ENCODE measurements around the gene SEMA3A. TPM values are rescaled to one million over a fixed set of nuclear protein-coding genes. Genes with fewer than 3 reads are reported as not detected.

SEMA3A gene
- total RNA-seq, 1 donor from 2014 or later = 134 TPM

DNA sequence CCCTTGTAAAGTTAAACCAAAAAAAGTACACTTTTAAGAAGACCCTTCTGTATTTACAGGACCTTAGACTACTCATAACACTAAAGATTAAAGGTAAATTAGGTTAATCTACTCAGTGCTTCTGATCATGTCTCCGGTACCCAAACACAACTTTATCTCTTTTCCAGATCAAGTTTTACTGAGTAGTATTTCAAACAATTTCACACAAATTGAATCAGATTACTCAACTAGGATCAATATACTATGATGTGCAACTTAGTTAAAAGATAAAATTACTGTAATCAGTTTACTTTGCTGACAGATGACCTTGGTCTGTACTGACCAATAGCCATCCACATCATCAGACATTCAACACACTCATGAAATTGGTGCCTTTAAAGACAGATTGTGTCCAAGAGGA, 191.4 kb downstream of the SEMA3A start:
- no peaks in the 10 kb centered on the region for H4K20me1 ChIP-seq (ENCODE audit: low read depth)
- Mint-ChIP-seq H3K27ac (no peak overlapping the region), H3K36me3 (peaks cover 24% of the 10 kb centered on the region), H3K4me1 (no peaks in the 10 kb centered on the region), H3K9me3 (no peaks in the 10 kb centered on the region), H3K27me3 (ENCODE audit: insufficient read depth, low read depth) (peaks cover 2% of the 10 kb centered on the region), H3K4me3 (no peak overlapping the region)
- no peaks in the 10 kb centered on the region for H3F3A ChIP-seq (ENCODE audit: low read depth)
- H3K4me2 ChIP-seq = no peak overlapping the region
- no peak overlapping the region for H3K9ac ChIP-seq
- H3K9me3 ChIP-seq (ENCODE audit: low read depth) = no peaks in the 10 kb centered on the region
- no peaks in the 10 kb centered on the region for H3K27me3 ChIP-seq
- no peak overlapping the region for H3K27ac ChIP-seq
- no peaks in the 10 kb centered on the region for H3K79me2 ChIP-seq (ENCODE audit: low read depth)
- TF ChIP-seq EZH2phosphoT487 (IDR thresholded peaks at IDR 0.05) (no peak), EZH2 (IDR thresholded peaks at IDR 0.05) (no peak)
- TF ChIP-seq, protein P1, sequence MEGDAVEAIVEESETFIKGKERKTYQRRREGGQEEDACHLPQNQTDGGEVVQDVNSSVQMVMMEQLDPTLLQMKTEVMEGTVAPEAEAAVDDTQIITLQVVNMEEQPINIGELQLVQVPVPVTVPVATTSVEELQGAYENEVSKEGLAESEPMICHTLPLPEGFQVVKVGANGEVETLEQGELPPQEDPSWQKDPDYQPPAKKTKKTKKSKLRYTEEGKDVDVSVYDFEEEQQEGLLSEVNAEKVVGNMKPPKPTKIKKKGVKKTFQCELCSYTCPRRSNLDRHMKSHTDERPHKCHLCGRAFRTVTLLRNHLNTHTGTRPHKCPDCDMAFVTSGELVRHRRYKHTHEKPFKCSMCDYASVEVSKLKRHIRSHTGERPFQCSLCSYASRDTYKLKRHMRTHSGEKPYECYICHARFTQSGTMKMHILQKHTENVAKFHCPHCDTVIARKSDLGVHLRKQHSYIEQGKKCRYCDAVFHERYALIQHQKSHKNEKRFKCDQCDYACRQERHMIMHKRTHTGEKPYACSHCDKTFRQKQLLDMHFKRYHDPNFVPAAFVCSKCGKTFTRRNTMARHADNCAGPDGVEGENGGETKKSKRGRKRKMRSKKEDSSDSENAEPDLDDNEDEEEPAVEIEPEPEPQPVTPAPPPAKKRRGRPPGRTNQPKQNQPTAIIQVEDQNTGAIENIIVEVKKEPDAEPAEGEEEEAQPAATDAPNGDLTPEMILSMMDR (IDR thresholded peaks at IDR 0.05) = no peak
- no peak overlapping the region for H2AFZ ChIP-seq (replicated peaks)
- H3K4me1 ChIP-seq = no peaks in the 10 kb centered on the region
- H3K4me3 ChIP-seq = no peak overlapping the region
- peaks cover 12% of the 10 kb centered on the region for H3K36me3 ChIP-seq
- DNase-seq (ENCODE audit: low spot score) = no peak

DNA sequence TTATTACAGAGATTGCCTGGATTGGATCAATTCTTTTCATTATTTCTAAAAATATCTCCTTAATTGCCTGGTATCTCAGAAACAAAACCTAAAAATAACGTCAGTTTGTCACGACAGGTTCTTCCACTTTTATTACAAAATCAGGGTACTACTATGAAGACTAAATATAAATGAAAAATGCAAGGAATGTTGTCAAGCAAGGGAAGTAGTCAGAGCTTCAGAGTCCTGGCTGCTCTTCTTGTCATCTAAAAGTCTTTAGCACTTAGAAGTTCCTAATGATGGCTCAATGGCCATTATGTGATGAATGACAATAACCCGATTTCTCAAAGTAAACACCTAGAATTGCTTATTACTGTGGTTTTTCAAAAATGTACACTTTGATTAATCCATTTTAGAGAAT, 192.2 kb downstream of the SEMA3A start:
- DNase-seq (ENCODE audit: low spot score) = no peak

DNA sequence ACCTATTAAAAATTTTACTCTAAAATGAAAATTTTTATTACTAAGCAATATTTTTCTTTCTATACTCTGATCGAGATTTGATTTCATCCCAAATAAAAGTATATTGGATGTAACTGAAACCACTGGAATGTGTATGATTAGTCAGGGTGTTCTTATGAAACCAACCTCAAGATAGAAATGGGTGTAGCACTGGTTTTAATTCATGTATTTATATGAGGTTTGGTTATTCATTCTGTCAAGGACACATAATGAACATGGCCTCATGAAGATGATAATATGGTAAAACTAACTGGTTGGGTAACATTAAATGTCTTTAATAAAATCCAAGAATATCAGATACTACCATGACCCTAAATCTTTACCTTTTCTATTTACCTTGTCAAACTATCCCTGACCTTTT, 197.7 kb downstream of the SEMA3A start:
- Histone ChIP-seq H3K4me1 (no peaks in the 10 kb centered on the region), H2AFZ (replicated peaks) (no peak overlapping the region), H3K27ac (no peak overlapping the region), H3K9ac (no peak overlapping the region), H3K4me2 (no peak overlapping the region), H3K4me3 (no peak overlapping the region), H4K20me1 (ENCODE audit: low read depth) (no peaks in the 10 kb centered on the region), H3K9me3 (ENCODE audit: low read depth) (no peaks in the 10 kb centered on the region), H3K27me3 (no peaks in the 10 kb centered on the region), H3F3A (ENCODE audit: low read depth) (no peaks in the 10 kb centered on the region), H3K36me3 (peaks cover 15% of the 10 kb centered on the region), H3K79me2 (ENCODE audit: low read depth) (no peaks in the 10 kb centered on the region)
- H3K4me1 Mint-ChIP-seq = no peaks in the 10 kb centered on the region
- H3K4me3 Mint-ChIP-seq = no peak overlapping the region
- H3K9me3 Mint-ChIP-seq = peaks cover 6% of the 10 kb centered on the region
- no peak for TF ChIP-seq EZH2 (IDR thresholded peaks at IDR 0.05)
- TF ChIP-seq, protein P1 (IDR thresholded peaks at IDR 0.05) = no peak
- no peak for TF ChIP-seq EZH2phosphoT487 (IDR thresholded peaks at IDR 0.05)
- H3K27me3 Mint-ChIP-seq (ENCODE audit: insufficient read depth, low read depth) = no peaks in the 10 kb centered on the region
- H3K27ac Mint-ChIP-seq = no peak overlapping the region
- H3K36me3 Mint-ChIP-seq = peaks cover 23% of the 10 kb centered on the region
- no peak for DNase-seq (ENCODE audit: low spot score)

More for the DNA sequence above, 192.2 kb downstream of the SEMA3A start:
- peaks cover 12% of the 10 kb centered on the region for H3K36me3 ChIP-seq
- H3K4me1 ChIP-seq = no peaks in the 10 kb centered on the region
- no peaks in the 10 kb centered on the region for H3K27me3 ChIP-seq
- no peak overlapping the region for H3K27ac ChIP-seq
- Mint-ChIP-seq H3K27me3 (ENCODE audit: insufficient read depth, low read depth) (no peaks in the 10 kb centered on the region), H3K9me3 (no peaks in the 10 kb centered on the region), H3K27ac (no peak overlapping the region), H3K4me1 (no peaks in the 10 kb centered on the region), H3K36me3 (peaks cover 25% of the 10 kb centered on the region), H3K4me3 (no peak overlapping the region)
- H3K4me2 ChIP-seq = no peak overlapping the region
- H3K9me3 ChIP-seq (ENCODE audit: low read depth) = no peaks in the 10 kb centered on the region
- no peak overlapping the region for H3K4me3 ChIP-seq
- H2AFZ ChIP-seq (replicated peaks) = no peak overlapping the region
- no peak overlapping the region for H3K9ac ChIP-seq
- TF ChIP-seq EZH2phosphoT487 (IDR thresholded peaks at IDR 0.05) (no peak), EZH2 (IDR thresholded peaks at IDR 0.05) (no peak)
- TF ChIP-seq, protein P1 (IDR thresholded peaks at IDR 0.05) = no peak
- H3K79me2 ChIP-seq (ENCODE audit: low read depth) = no peaks in the 10 kb centered on the region
- H4K20me1 ChIP-seq (ENCODE audit: low read depth) = no peaks in the 10 kb centered on the region
- no peaks in the 10 kb centered on the region for H3F3A ChIP-seq (ENCODE audit: low read depth)
